ENCODE data around the gene KBTBD6.
"Not testable (repeated sequence)": the region's sequence is repeated elsewhere in the genome, so short reads cannot be mapped to it uniquely, and the experiment has no call there.

The KBTBD6 gene

GRCh38 chr13:41133951-41134350, 1.3 kb upstream of the KBTBD6 start:
- DNase-seq: no peak

GRCh38 chr13:41131660-41132511, 716 bp downstream of the KBTBD6 start:
- DNase-seq: not testable (repeated sequence)

- DNase-seq: not testable (repeated sequence)
These were observed 1.4 kb downstream of the KBTBD6 start for GRCh38 chr13:41131189-41131588.

- DNase-seq: no peak
These were observed 2.2 kb downstream of the KBTBD6 start for GRCh38 chr13:41130356-41130755.

GRCh38 chr13:41127701-41128100, 4.9 kb downstream of the KBTBD6 start:
- no peak for DNase-seq

GRCh38 chr13:41122838-41123237, 9.8 kb downstream of the KBTBD6 start:
- DNase-seq: peak; percentile 56

GRCh38 chr13:41117869-41118268, 14.7 kb downstream of the KBTBD6 start:
- DNase-seq: no peak

- no peak for DNase-seq
These were observed 21.1 kb downstream of the KBTBD6 start for GRCh38 chr13:41111454-41111853.

- no peak for DNase-seq
These were observed 25.0 kb downstream of the KBTBD6 start for GRCh38 chr13:41107584-41108014.

- DNase-seq: no peak
These were observed 25.5 kb downstream of the KBTBD6 start for GRCh38 chr13:41107104-41107571.

- no peak for DNase-seq
These were observed 32.6 kb downstream of the KBTBD6 start for GRCh38 chr13:41099986-41100385.

- DNase-seq: no peak
These were observed 33.8 kb downstream of the KBTBD6 start for GRCh38 chr13:41098761-41099160.

GRCh38 chr13:41095681-41096080, 36.9 kb downstream of the KBTBD6 start:
- DNase-seq: not testable (repeated sequence)

GRCh38 chr13:41085961-41086585, 46.5 kb downstream of the KBTBD6 start:
- no peak for DNase-seq

GRCh38 chr13:41079725-41080124, 52.9 kb downstream of the KBTBD6 start:
- no peak for DNase-seq

Data from DMS153 (cell line).